Smooth muscle cell (in vitro differentiated cells): Measurements from ENCODE around the gene PHLDA1. TPM values are rescaled to one million over a fixed set of nuclear protein-coding genes. Genes with fewer than 3 reads are reported as not detected.

Source experiments
- DNase-seq: peaks from one replicate; lab custom pipeline; 2025; ENCODE audit not compliant: unreplicated experiment; lab: John Stamatoyannopoulos, UW
- H2AFZ ChIP-seq: fragments of 200-600 bp; sonication (generic); 2 replicates; pipeline ENCODE4 v1.6.0; 2016; ENCODE audit warnings: antibody characterized with exemption, low read depth, mild to moderate bottlenecking
- H3F3A ChIP-seq: fragments of 200-600 bp; sonication (generic); 2 replicates; pipeline ENCODE4 v1.6.0; 2017; ENCODE audit warnings: antibody characterized with exemption, low read depth
- H3K27ac ChIP-seq: fragments of 200-600 bp; sonication (generic); 2 replicates; pipeline ENCODE4 v1.5.1; 2016; ENCODE audit warnings: low read depth, mild to moderate bottlenecking
- H3K27me3 ChIP-seq: fragments of 200-600 bp; sonication (generic); 2 replicates; pipeline ENCODE4 v1.6.1; 2016; ENCODE audit warnings: low read depth, mild to moderate bottlenecking
- H3K36me3 ChIP-seq: fragments of 200-600 bp; sonication (generic); 2 replicates; pipeline ENCODE4 v1.5.1; 2016; ENCODE audit warnings: low read depth
- H3K4me1 ChIP-seq: fragments of 200-600 bp; sonication (generic); 2 replicates; pipeline ENCODE4 v1.5.1; 2016; ENCODE audit warnings: low read depth
- H3K4me2 ChIP-seq: fragments of 200-600 bp; sonication (generic); 2 replicates; pipeline ENCODE4 v1.6.0; 2016; ENCODE audit warnings: mild to moderate bottlenecking
- H3K4me3 ChIP-seq: fragments of 200-600 bp; sonication (generic); 2 replicates; pipeline ENCODE4 v1.5.1; 2016; ENCODE audit warnings: mild to moderate bottlenecking
- H3K79me2 ChIP-seq: fragments of 200-600 bp; sonication (generic); 2 replicates; pipeline ENCODE4 v1.6.0; 2016; ENCODE audit warnings: low read depth, mild to moderate bottlenecking
- H3K9ac ChIP-seq: fragments of 200-600 bp; sonication (generic); 2 replicates; pipeline ENCODE4 v1.6.0; 2016; ENCODE audit warnings: low read depth
- H3K9me3 ChIP-seq: fragments of 200-600 bp; sonication (generic); replicated peaks from 2 replicates; pipeline ENCODE4 v1.5.1; 2016; ENCODE audit warnings: low read depth
- H4K20me1 ChIP-seq: fragments of 200-600 bp; sonication (generic); 2 replicates; pipeline ENCODE4 v1.6.0; 2016; ENCODE audit warnings: low read depth
- CTCF ChIP-seq: fragments of 200-600 bp; sonication (generic); IDR thresholded peaks from 2 replicates; pipeline ENCODE4 v1.5.1; 2017; ENCODE audit warnings: borderline replicate concordance, mild to moderate bottlenecking, antibody characterized with exemption; ENCODE audit not compliant: insufficient read depth, poor library complexity, severe bottlenecking
- WGBS: methylation state at CpG from one replicate; pipeline ENCODE4 v1.1.7; 2016; ENCODE audit warnings: low lambda C conversion rate; 5-methylcytosine and 5-hydroxymethylcytosine counted together
- polyA plus RNA-seq: library from polyadenylated mRNA; unstranded; fragments of >200 nt; fragmentation: Nextera tagmentation; extraction: Ambion mirVana; gene quantifications from 2 replicates; pipeline ENCODE4 v1.2.1, GENCODE V29; 2016
- total RNA-seq: library from RNA; depleted of rRNA; stranded (reverse); fragments of >200 nt; gene quantifications from 2 replicates; pipeline ENCODE4 v1.2.3, GENCODE V29; 2014

PHLDA1 gene
- total and polyA plus RNA-seq, 2 experiments from 2014 or later: 70.2 to 88.6 TPM

DNA sequence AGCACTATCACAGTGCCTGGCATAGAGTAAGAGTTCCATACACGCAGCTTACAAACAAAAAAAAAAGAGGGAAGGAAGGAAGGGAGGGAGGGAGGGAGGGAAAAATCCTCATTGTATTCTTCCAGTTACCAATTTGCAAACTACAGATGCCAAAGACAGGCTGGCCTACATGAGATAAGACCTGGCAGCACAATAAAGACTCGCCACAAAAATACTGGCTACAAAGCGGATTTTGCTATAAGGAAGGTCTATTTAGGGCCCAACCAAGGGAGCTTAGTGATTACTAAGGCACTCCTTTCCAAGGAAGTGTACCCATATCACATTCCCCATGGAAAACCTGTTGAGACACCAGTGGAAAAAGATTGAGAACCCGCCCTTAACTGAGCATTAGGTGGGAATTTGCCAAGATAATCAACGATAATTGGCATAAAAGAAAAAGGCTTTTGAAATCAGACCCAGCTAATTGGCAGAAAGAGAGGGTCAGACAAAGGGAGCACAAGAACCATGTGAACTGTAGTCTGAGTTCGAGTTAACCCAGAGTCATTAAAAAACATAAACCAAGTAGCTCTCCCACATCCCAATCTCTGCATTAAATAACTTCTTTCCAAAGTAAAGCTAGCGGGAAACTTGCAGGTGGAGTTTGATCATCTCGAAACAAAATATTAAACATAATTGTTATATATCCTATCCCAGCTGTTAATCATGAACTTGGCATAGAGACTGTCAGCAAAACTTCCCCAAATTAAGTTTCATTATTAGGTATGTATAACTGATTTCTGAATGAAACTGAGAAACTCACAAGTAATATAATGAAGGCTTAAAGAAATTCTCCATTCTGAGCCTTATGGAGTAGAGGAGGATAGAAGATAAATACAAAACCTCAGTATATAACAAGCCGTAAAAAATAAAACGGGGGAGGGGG, 50.1 kb downstream of the PHLDA1 start:
- Histone ChIP-seq H3K79me2 (no peaks in the 10 kb centered on the region), H2AFZ (no peak overlapping the region), H3K36me3 (no peaks in the 10 kb centered on the region), H3K27ac (no peak overlapping the region), H3K4me2 (no peak overlapping the region), H3K9ac (no peak overlapping the region), H3K4me1 (peaks cover 13% of the 10 kb centered on the region), H3K27me3 (no peaks in the 10 kb centered on the region), H3F3A (peaks cover 24% of the 10 kb centered on the region), H3K4me3 (no peak overlapping the region), H4K20me1 (no peaks in the 10 kb centered on the region), H3K9me3 (no peaks in the 10 kb centered on the region)
- no peak for TF ChIP-seq CTCF
- WGBS: 92% methylated on average over 10 of the region's 10 CpGs
- no peak for DNase-seq

DNA sequence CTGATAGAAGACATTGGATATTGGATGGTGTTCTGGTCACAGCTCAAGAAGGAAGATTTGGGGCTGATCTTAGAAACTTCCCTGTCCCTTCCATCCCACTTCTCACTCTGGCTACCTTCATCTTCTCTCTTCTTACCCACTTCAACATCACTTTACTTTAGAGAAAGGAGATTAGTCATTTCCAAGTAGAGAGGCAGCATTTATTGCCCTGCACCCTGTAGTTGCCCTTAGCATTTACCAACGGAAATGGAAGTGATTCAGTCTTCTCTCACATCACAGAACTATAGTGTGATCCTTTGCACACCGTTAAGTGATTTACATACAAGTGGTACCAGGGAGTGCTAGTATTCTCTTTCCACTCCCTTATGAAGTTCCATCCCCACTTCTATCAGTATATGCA, 52.4 kb downstream of the PHLDA1 start:
- WGBS: 21% methylated on average over 2 of the region's 2 CpGs

GRCh38 chr12:75978677-75979076, 52.9 kb downstream of the PHLDA1 start:
- H3F3A ChIP-seq: peaks cover 24% of the 10 kb centered on the region
- H4K20me1 ChIP-seq: no peaks in the 10 kb centered on the region
- no peak overlapping the region for H2AFZ ChIP-seq
- peak overlapping the region; percentile 97 for H3K27ac ChIP-seq
- peak overlapping the region; percentile 84 for H3K9ac ChIP-seq
- H3K4me3 ChIP-seq: no peak overlapping the region
- DNase-seq: no peak
- H3K4me1 ChIP-seq: peaks cover 13% of the 10 kb centered on the region
- H3K4me2 ChIP-seq: peak overlapping the region; percentile 54
- no peaks in the 10 kb centered on the region for H3K36me3 ChIP-seq
- no peak for TF ChIP-seq CTCF
- no peaks in the 10 kb centered on the region for H3K9me3 ChIP-seq
- no peaks in the 10 kb centered on the region for H3K27me3 ChIP-seq
- no peaks in the 10 kb centered on the region for H3K79me2 ChIP-seq
- 91% methylated on average over 3 of the region's 3 CpGs for WGBS

More for the DNA sequence above, 52.4 kb downstream of the PHLDA1 start:
- no peak for TF ChIP-seq CTCF
- peaks cover 24% of the 10 kb centered on the region for H3F3A ChIP-seq
- no peak for DNase-seq
- no peaks in the 10 kb centered on the region for H4K20me1 ChIP-seq
- no peaks in the 10 kb centered on the region for H3K79me2 ChIP-seq
- peak overlapping the region; percentile 84 for H3K9ac ChIP-seq
- peak overlapping the region; percentile 54 for H3K4me2 ChIP-seq
- H3K27ac ChIP-seq: peak overlapping the region; percentile 97
- no peaks in the 10 kb centered on the region for H3K36me3 ChIP-seq
- H3K4me3 ChIP-seq: no peak overlapping the region
- peaks cover 13% of the 10 kb centered on the region for H3K4me1 ChIP-seq
- no peaks in the 10 kb centered on the region for H3K27me3 ChIP-seq
- H3K9me3 ChIP-seq: no peaks in the 10 kb centered on the region
- no peak overlapping the region for H2AFZ ChIP-seq
